Measurements from ENCODE around the gene NANOS3.
"Not testable (repeated sequence)": the region's sequence is repeated elsewhere in the genome, so short reads cannot be mapped to it uniquely, and the experiment has no call there.

The NANOS3 gene

GRCh38 chr19:13843104-13843921 lies 33.6 kb upstream of the NANOS3 start:
- DNase-seq, result no peak

GRCh38 chr19:13844130-13844631 lies 32.8 kb upstream of the NANOS3 start:
- peak; percentile 58 for DNase-seq

GRCh38 chr19:13846557-13847406 lies 30.2 kb upstream of the NANOS3 start:
- DNase-seq, result peak; percentile 100

GRCh38 chr19:13847407-13848339 lies 29.3 kb upstream of the NANOS3 start:
- DNase-seq, result peak; percentile 91

GRCh38 chr19:13848340-13848677 lies 28.6 kb upstream of the NANOS3 start:
- DNase-seq, result no peak

GRCh38 chr19:13848798-13849676 lies 27.9 kb upstream of the NANOS3 start:
- peak; percentile 21 for DNase-seq

GRCh38 chr19:13849991-13850909 lies 26.7 kb upstream of the NANOS3 start:
- DNase-seq, result peak; percentile 86

GRCh38 chr19:13850910-13851733 lies 25.8 kb upstream of the NANOS3 start:
- peak; percentile 75 for DNase-seq

- DNase-seq, result not testable (repeated sequence)
These were observed 25.2 kb upstream of the NANOS3 start for GRCh38 chr19:13851734-13852114.

GRCh38 chr19:13852171-13852707 lies 24.7 kb upstream of the NANOS3 start:
- not testable (repeated sequence) for DNase-seq

- no peak for DNase-seq
These were observed 20.4 kb upstream of the NANOS3 start for GRCh38 chr19:13856497-13856896.

- DNase-seq, result no peak
These were observed 17.5 kb upstream of the NANOS3 start for GRCh38 chr19:13859361-13859880.

- DNase-seq, result no peak
These were observed 16.1 kb upstream of the NANOS3 start for GRCh38 chr19:13860679-13861391.

GRCh38 chr19:13861392-13861713 lies 15.6 kb upstream of the NANOS3 start:
- DNase-seq, result no peak

- peak; percentile 93 for DNase-seq
These were observed 15.0 kb upstream of the NANOS3 start for GRCh38 chr19:13861714-13862531.

- no peak for DNase-seq
These were observed 12.8 kb upstream of the NANOS3 start for GRCh38 chr19:13864046-13864666.
